NCI-H1092 (cell line): ENCODE data around the gene ABHD6.
"Not testable (repeated sequence)": the region's sequence is repeated elsewhere in the genome, so short reads cannot be mapped to it uniquely, and the experiment has no call there.

Experiments used
- DNase-seq: peaks from one replicate; lab custom pipeline; 2025; lab: John Stamatoyannopoulos, UW

The ABHD6 gene

GRCh38 chr3:58274027-58274614 lies 36.5 kb downstream of the ABHD6 start:
- no peak for DNase-seq

- DNase-seq = no peak
These were observed 43.5 kb downstream of the ABHD6 start for GRCh38 chr3:58281069-58281468.

DNA sequence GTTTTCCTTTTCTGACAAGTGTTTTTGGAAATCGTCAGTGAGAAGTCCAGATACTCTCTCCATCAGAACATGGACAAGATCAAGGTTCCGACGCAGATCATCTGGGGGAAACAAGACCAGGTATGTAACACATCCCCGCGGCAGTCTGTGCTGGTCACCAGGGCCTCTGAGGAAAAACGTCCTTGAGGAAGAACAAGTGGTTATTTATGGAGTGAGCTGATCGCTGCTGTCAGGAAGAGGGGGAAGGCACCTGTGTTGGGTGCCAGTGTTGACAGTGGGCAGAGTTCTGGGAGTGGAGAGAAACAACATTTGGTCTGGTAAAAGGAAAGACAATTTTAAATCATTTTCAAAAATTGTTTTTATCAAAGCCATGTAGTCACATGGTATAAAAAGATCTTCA lies 47.7 kb downstream of the ABHD6 start:
- DNase-seq = no peak

GRCh38 chr3:58287354-58287753 lies 49.8 kb downstream of the ABHD6 start:
- DNase-seq = no peak

- no peak for DNase-seq
These were observed 50.6 kb downstream of the ABHD6 start for GRCh38 chr3:58288011-58288728.

DNA sequence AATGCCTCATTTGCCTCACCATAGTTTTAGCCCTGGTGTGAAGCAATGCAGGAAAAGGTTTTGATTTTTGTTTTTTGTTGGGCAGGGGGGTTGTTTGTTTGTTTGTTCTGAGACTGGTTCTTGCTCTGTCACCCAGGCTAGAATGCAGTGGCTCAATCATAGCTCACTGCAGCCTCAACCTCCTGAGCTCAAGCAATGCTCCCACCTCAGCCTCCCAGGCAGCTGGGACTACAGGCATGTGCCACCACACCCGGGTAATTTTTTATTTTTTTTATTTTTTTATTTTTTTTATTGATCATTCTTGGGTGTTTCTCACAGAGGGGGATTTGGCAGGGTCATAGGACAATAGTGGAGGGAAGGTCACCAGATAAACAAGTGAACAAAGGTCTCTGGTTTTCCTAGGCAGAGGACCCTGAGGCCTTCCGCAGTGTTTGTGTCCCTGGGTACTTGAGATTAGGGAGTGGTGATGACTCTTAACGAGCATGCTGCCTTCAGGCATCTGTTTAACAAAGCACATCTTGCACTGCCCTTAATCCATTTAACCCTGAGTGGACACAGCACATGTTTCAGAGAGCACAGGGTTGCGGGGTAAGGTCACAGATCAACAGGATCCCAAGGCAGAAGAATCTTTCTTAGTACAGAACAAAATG lies 51.5 kb downstream of the ABHD6 start:
- not testable (repeated sequence) for DNase-seq

DNA sequence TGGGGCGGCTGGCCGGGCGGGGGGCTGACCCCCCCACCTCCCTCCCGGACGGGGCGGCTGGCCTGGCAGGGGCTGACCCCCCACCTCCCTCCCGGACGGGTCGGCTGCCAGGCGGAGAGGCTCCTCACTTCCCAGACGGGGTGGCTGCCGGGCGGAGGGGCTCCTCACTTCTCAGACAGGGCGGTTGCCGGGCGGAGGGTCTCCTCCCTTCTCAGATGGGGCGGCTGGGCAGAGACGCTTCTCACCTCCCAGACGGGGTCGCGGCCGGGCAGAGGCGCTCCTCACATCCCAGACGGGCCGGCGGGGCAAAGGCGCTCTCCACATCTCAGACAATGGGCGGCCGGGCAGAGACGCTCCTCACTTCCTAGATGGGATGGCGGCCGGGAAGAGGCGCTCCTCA lies 52.9 kb downstream of the ABHD6 start:
- not testable (repeated sequence) for DNase-seq

DNA sequence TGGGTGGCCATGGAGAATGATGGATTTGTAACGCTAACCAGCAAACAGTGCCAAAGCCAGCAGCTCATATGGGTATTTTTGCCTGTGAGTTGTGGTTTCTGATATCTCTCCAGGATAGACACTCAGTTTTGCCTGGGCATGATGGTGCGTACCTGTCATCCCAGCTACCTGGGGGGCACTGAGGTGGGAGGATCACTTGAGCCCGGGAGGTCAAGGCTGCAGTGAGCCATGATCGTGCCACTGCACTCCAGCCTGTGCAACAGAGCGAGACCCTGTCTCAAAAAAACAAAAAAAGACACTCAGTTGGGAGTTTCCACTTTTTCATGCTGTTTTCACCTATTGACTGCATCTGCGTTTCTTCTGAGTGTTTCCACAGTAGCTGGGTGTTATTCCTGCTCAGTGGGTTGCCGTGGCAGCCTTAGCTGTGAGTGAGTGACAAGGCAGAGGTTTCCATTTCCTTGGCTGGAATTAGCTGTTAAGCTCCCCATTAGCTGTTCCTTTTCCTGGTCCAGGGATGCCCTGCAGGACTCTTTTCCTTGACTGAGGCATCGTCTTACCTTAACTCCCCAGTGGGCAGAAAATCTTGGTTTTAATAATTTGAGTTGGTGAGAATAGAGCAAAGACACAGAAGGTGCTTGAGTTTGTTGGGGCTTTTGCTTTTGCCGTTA lies 54.2 kb downstream of the ABHD6 start:
- DNase-seq = no peak

- no peak for DNase-seq
These were observed 55.3 kb downstream of the ABHD6 start for GRCh38 chr3:58292866-58293265.

DNA sequence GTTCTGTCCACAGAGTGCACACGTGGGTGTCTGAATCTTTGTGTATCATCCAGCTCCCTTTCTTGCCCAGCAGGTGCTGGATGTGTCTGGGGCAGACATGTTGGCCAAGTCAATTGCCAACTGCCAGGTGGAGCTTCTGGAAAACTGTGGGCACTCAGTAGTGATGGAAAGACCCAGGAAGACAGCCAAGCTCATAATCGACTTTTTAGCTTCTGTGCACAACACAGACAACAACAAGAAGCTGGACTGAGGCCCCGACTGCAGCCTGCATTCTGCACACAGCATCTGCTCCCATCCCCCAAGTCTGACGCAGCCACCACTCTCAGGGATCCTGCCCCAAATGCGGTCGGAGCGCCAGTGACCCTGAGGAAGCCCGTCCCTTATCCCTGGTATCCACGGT lies 55.9 kb downstream of the ABHD6 start:
- DNase-seq = no peak

GRCh38 chr3:58296269-58296668 lies 58.7 kb downstream of the ABHD6 start:
- no peak for DNase-seq

- no peak for DNase-seq
These were observed 59.3 kb downstream of the ABHD6 start for GRCh38 chr3:58296843-58297242.

DNA sequence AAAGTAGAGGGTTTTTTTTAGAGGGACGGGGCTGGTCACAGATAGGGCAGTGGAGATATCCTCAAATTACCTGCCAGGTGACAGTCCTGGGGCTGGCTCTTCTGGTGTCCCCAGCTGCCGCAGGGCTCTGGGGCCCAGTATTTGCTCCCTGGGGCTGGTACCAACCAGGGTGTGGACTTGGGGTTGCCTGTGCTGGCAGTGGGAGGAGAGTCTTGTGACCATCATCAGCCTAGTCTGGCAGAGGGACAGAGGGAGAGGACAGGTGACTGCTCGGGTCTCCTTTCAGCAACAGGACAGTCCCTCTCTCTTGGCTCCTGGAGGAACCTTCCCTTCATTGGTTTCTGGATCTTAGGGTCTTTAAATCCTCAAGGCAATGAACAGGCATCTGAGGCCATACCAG lies 60.6 kb downstream of the ABHD6 start:
- DNase-seq = no peak

DNA sequence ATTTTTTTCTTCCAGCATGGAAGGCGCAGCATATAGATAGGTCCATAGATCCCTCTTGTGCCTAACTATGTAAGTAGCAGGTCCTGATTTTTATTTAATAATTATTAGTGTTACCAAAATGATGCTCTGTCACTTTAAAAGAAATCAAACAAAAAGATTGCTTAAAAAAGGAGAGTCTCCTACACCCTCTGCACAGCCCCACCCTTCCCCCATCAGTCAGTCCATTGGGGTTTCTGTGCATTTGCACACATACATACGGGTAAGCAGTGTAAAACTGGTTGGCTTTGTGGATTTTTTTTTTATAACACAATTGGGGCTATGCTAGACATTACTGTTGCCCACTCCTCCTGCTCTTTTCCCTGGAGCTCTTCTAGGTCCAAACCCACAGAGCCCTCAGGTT lies 61.5 kb downstream of the ABHD6 start:
- DNase-seq = no peak

GRCh38 chr3:58299839-58300516 lies 62.4 kb downstream of the ABHD6 start:
- DNase-seq = no peak

DNA sequence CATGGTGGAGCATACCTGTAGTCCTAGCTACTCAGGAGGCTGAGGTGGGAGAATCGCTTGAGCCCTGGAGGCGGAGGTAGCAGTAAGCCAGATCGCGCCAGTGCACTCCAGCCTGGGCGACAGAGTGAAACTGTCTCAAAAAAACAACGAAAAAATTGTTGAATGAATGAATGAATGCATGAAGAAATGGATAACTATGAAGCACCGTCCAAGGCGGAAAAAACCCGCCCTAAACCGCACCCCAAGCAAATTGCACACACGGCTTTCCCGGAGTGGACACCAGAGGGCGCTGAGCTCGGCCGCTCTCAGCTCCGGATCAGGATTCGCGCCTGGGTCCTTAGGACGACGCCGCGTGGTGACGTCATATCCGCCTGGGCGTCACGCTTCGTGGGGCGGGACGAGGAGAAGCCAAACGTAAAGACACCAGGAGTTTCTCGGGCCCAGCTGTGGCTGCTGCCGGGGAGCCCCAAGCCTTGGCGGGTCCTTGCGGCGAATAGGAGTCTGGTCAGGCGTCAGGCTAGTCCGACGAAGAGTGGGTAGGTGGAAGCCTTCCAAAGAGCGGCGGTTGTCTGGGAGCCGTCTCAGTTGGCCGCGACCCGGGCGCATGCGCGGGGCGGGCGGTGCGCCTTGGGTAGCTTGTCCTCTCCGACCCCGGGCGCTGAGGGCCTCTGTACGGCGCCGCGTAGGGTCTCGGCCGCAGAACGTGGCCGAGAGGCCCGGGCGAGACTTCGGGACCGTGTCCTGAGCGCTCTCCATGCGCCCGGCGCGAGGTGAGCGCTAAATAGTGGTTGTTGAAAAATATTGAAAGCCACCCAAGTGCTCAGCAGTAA lies 68.5 kb downstream of the ABHD6 start, which contains the start of the genes HTD2 and RPP14:
TSS of gene HTD2 (plus strand) at position 639 of the 830 bp plus-strand sequence. CDS start 11,094 bp downstream, outside the sequence.
TSS of gene RPP14 (plus strand) at position 364 of the 830 bp plus-strand sequence. CDS start 4,085 bp downstream, outside the sequence.
- peak; percentile 90 for DNase-seq

DNA sequence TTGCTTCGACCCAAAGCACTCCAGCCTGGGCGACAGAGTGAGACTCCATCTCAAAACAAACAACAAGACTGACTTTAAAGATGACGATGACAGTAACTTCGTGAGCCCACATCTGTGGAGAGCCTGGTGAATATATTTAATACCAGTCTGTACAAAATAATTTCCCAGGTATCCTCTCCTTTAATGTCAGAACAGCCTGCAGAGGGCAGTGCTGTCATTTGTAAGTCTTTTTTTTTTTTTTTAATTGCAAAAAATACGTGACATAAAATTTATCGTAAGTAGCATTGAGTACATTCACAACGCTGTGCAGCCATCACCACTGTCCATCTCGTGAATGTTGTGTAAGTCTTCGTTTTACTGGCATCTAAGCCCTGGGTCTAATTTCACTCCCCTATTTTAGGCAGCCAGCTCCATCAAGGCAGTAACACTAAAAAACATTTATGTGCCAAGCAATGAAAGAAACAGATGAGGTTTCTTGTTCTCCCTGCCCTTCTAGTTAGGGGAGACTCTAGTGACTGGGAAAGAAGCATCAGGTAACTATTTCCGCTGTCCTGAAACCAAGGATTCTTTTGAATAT lies 70.1 kb downstream of the ABHD6 start:
- no peak for DNase-seq

GRCh38 chr3:58308728-58309127 lies 71.1 kb downstream of the ABHD6 start:
- no peak for DNase-seq

DNA sequence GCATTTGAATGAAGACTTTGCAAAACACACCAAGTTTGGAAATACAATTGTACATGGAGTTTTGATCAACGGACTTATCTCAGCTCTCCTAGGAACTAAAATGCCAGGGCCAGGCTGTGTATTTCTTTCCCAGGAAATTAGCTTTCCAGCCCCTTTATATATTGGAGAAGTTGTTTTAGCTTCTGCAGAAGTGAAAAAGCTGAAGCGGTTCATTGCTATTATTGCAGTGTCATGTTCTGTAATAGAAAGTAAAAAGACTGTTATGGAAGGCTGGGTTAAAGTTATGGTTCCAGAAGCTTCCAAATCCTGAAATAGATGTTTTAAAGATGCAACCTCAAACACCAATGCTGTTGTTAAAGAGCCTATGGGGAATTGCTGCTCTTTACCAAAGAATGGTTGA lies 80.2 kb downstream of the ABHD6 start:
- DNase-seq = no peak

GRCh38 chr3:58321791-58322190 lies 84.2 kb downstream of the ABHD6 start:
- DNase-seq = no peak

GRCh38 chr3:58322793-58323192 lies 85.2 kb downstream of the ABHD6 start:
- DNase-seq = no peak
